LHCN-M2 (cell line): ENCODE data around the gene DYNLL2. TPM values are rescaled to one million over a fixed set of nuclear protein-coding genes. Genes with fewer than 3 reads are reported as not detected.
A peak's percentile ranks its signal among the peaks of the same experiment; 100 is the strongest.
"Not testable (repeated sequence)": the region's sequence is repeated elsewhere in the genome, so short reads cannot be mapped to it uniquely, and the experiment has no call there.

Experiments
- DNase-seq: peaks from one replicate; pipeline ENCODE4 v3.0.0-alpha.2; 2012; ENCODE audit warnings: low read depth
- total RNA-seq: library from RNA; depleted of rRNA; stranded (reverse); fragments of >200 nt; gene quantifications from 2 replicates; pipeline ENCODE4 v1.2.3, GENCODE V29; 2014; rRNA removed

Gene DYNLL2
- total RNA-seq, 1 experiment from 2014 or later = 11.8 TPM

DNA sequence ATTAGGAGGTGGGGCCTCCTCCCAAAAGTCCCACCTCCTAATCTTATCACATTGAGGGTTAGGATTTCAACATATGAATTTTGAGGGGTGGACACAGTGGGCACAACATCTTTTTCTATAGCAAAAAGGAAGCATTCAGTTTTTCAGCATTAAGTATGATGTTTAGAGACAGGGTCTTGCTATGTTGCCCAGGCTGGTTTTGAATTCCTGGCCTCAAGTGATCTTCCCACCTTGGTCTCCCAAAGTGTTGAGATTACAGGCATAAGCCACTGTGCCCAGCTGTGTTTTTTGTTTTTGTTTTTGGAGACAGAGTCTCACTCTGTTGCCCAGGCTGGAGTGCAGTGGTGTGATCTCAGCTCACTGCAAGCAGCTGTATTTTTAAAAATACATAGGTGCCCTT lies 18.7 kb downstream of the DYNLL2 start:
- not testable (repeated sequence) for DNase-seq

DNA sequence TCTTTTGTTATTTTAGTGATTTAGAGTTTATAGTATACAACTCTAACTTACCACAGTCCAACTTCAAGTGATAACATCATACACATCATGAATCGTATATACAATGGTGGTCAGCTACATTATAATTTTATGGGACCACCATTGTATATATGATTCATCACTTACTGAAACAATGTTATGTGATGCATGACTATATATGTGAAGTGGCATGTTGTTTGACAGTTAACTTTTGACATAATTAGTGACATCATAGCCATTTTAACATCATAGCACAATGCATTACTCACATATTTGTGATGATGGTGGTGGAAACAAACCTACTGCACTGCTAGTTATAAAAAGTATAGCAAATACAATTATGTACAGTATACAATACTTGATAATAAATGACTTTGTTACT lies 21.9 kb downstream of the DYNLL2 start:
- no peak for DNase-seq

DNA sequence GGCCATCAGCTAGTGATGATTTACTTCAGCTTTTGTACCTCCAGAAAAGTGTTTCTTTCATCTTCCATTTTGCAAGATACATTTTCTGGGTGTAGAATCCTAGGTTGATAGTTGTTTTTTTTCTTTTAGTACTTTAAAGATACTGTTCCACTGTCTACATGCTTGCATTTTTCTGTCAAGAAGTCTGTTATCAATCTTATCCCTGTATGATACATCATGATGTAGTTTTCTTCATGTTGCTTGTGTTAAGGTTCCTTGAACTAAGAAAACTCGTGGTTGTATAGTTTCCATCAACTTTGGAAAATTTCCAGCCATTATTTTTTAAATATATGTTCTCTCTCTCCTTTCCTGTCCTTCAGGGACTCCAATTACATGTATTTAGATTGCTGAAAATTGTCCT lies 24.1 kb downstream of the DYNLL2 start:
- no peak for DNase-seq

DNA sequence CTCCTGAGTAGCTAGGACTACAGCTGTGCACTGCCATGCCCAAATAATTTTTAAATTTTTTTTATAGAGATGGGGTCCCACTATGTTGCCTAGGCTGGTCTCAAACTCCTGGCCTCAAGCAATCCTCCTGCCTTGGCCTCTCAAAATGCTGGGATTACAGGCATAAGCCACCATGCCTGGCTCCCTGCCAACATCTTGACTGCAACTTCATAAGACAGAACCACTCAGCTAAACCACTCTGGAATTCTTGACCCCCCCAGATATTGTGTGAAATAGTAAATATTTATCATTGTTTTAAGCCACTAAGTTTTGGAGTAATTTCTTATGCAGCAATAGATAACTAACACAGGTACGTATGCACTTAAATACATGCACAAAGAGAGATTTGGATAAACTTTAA lies 26.0 kb downstream of the DYNLL2 start:
- DNase-seq = no peak

DNA sequence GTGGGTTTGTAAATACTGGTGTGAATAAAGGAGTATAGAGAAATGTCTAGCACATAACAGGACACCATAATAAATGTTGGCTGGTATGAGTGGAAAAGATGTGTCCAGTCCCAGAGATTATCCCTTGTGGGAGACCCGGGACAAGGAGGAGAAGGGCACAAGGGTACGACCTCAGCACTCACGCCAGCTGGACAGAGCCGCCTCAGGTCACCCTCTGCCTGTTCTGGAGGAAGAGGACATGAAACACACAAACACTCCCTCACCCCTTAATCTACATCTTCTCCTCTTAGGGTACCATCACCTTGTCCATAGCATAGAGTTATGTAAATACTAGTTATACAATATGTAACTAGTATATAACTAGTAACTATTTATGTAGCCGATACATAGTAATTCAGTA lies 26.8 kb downstream of the DYNLL2 start:
- no peak for DNase-seq

DNA sequence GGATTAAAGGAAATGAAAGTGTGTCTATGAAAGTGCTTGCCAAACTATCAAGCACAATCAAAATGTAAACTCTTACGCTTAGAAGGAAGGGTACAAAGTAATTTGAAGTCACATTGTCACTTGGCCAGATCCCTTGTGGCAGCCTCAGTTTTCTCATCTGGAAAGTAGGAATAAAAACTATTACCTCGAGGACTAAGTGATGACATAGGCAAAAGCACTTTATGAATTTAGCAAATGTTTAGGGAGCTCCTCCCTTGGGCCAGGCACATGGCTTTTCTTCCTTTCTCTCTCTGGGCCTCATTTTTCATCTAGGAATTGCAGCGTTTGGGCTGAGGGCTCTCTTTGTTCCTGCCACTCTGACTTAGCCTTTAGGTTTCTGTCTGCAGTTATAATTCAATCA lies 28.5 kb downstream of the DYNLL2 start:
- no peak for DNase-seq

DNA sequence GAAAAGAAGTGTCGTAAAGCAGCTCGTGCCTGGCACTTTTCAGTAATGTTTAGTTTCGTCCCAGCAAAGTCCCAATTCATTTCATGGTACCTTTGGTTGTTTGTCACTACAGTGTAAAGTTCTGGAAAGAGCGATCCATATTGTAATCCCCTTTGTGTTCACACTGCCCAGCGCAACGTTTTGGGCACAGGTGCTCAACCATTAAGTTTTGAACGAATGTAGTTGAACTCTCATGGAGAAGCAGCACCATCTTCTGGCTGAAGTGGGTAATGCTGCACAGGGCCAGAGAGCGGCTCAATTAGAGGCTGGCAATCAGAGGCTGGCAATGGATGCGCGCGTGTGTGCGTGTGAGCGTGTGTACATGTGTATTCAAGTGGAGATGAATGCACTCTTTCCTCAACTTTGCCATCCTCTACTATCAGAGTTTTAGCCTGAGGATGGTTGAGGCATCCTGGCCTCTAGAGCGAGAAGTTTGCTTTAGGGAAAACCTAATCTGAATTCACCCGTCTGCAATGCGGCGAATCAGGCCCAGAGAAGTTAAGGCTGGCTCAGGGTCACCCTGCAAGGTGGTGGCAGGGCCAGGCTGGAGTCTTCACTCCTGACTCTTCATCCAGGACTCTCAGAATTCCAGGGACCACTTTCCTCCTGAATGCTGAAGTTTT lies 29.9 kb downstream of the DYNLL2 start:
- DNase-seq = peak; percentile 64

DNA sequence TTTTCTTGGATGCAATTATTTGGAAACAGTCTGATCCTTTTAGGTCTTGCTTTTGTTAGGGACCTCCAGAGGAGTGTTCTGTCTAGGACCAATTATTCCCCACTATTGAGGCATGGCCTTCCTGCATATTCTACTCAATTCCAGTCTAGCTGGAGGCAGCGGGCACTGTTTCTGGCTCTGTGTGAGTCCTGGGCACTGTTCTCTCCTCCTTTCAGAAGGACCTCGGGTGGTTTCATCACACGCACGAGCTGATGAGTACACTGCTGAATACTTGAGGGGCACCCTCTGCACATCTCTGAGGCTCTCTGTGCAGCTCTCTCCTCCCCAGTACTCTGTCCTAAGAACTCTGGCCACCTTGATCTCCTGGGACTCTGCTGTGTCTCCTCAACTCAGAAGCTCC lies 30.7 kb downstream of the DYNLL2 start:
- DNase-seq = no peak

DNA sequence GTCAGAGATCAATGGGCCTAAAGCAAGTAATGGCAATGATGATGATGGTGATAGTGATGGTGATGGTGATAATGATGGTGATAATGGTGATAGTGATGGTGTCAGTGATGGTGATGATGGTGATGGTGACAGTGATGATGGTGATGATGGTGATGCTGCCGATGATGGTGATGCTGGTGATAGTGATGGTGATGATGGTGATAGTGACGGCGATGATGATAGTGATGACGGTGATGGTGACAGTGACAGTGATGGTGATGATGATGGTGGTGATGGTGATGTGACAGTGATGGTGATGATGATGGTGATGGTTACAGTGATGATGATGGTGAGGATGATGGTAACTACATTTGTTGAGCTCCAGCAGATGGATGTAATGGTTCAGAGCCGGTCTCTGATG lies 34.2 kb downstream of the DYNLL2 start:
- DNase-seq = no peak

DNA sequence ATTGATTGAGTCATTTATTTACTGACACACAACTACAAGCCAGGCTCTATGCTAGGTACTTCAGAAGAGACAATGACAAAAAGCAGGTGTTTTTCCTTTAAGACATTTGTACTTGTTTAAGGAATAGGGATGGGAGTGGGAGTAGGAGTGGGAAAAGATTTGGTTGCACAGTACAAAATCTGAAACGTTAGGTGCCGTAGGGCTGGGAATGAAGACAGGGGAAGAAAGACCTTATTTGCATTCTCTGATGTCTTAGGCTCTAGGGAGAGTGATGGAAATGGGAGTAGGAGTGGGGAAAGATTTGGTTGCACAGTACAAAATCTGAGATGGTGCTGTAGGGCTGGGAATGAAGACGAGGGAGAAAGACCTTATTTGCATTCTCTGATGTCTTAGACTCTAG lies 36.3 kb downstream of the DYNLL2 start:
- DNase-seq = no peak

DNA sequence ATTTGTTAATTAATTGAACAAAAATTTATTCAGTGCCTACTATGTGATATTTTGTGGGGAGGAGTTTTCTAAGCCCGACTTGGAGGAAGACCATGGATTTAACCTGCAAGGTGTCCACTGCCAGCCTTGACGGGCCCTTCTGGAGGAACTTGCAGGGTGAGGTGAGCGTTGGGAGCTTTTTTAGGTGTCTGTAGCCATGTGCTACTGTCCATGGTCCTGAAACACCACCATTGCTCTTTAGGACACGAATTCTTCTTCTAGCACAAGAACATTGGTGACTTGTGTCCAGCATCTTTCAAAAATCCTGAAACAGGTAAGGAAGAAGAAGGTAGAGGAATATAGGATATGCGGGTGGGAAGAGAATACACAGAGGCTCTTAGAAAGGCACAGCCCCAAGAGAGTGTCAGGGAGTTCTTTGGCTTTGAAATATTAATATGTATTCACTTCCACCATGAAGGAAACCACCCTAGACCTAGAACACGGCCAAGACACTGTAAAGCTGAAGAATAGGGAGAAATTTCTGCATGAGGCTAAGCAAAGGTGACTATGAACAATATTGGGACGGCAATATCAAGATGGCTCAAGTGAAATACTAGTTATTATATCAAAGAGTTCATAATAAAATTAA lies 37.1 kb downstream of the DYNLL2 start:
- peak; percentile 43 for DNase-seq

DNA sequence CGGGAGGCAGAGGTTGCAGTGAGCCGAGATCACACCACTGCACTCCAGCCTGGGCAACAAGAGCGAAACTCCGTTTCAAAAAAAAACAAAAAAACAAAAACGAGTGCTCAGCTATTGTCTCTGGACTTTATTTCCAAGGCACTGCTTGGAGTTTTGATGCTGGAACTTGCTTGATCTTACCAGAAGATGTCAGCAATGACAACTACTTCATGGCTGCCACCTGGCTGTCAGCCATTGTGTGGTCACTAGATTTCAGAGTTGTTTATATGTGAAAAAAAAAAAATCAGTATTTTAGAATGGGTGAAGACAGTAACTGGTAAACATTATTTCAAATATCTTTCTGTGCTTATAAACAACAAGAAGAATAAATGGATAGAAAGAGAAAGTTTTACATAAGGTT lies 38.7 kb downstream of the DYNLL2 start:
- DNase-seq = peak; percentile 44

DNA sequence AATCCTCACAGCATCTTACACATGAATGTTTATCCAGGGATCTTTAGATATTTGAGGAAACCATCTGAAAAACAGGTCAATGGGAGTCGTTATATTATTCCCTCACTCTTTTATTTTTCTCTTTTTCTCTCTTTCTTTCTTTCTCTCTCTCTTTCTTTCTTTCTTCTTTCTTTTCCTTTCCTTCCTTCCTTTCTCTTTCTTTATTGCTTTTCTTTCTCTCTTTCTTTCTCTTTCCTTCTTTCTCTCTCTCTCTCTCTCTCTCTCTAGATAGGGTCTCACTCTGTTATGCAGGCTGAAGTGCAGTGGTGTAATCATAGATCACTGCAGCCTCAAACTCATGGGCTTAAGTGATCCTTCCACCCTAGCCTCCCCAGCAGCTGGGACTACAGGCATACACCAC lies 44.6 kb downstream of the DYNLL2 start:
- no peak for DNase-seq

DNA sequence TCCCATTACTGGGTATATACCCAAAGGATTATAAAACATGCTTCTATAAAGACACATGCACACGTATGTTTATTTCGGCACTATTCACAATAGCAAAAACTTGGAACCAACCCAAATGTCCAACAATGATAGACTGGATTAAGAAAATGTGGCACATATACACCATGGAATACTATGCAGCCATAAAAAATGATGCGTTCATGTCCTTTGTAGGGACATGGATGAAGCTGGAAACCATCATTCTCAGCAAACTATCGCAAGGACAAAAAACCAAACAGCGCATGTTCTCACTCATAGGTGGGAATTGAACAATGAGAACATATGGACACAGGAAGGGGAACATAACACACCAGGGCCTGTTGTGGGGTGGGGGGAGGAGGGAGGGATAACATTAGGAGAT lies 49.5 kb downstream of the DYNLL2 start:
- DNase-seq = not testable (repeated sequence)

DNA sequence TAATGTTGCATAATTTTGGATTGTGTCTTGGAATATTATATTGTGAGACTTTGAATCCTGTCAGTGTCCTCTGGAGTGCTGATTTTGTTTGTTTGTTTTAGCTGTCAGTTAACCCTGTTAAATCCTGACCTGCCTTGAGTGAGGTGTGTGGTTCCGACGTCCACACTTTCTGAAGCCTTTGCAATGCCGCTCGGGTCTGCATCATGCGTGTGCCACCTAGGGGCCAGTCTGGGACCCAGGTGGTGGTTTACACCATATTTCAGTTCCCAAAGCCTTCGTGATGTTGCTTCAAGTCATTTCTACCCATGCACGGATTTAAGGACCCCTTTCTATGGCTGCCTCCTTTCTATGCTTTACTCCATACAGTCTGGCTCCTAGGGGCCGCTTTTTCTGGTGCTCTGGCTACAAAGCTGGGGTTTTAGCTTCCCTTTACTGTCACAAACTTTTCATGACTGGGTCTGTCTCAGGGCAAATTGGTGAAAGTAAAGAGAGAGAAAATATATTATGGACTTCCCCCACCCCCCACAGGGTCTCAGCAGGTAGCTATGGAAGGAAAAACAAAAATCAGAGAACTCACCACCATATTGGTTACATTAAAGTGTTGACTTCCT lies 53.6 kb downstream of the DYNLL2 start:
- DNase-seq = no peak

DNA sequence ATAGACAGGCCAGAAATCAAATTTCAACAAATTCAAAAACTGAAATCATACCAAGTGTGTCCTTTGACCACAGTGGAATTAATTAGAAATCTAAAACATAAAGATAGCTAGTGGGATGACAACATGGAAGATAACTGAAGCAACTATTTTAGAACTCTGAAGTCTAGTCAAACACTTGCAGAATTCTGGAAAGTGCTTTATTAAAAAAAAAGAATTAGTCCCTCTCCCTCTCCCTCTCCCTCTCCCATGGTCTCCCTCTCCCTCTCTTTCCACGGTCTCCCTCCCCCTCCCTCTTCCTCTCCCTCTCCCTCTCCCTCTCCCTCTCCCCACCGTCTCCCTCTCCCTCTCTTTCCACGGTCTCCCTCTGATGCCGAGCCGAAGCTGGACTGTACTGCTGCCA lies 58.3 kb downstream of the DYNLL2 start:
- no peak for DNase-seq

DNA sequence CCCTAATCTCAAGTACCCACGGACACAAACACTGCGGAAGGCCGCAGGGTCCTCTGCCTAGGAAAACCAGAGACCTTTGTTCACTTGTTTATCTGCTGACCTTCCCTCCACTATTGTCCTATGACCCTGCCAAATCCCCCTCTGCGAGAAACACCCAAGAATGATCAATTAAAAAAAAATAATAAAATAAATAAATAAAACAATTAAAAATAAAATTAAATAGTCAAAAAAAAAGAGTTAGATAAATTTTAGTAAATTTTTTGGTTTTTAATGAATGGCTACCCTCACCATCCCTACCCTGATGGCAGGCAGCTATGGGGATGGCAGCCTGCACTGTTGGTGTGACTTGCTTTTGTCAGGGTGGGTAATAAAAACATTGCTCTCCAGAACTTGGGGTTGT lies 60.1 kb downstream of the DYNLL2 start:
- DNase-seq = not testable (repeated sequence)

DNA sequence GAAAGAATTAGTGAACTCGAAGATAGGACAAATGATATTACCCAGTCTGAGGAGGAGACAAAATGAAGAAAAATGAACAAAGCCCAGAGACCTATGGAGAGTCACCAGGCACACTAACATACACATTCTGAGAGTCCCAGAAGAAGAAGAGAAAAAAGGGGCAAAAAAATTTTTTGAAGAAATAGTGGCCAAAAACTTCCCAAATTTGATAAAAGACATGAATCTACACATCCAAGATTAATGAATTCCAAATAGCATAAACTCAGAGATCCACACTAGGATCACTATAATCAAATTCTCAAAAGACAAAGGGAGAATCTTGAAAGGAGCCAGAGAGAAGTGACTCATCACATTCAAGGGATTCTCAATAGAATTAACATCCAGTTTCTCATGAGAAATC lies 61.6 kb downstream of the DYNLL2 start:
- no peak for DNase-seq

Other genes starting within 250 kb of the DYNLL2 start
- gene MRPS23, start 233.4 kb upstream of the DYNLL2 start, total RNA-seq = 29.9 and 32.1 TPM in 2 replicates
- gene CUEDC1, start 128.0 kb upstream of the DYNLL2 start, total RNA-seq = 22.9 and 29.6 TPM in 2 replicates
- 60.3 and 65.2 TPM in 2 replicates for gene VEZF1, start 95.2 kb upstream of the DYNLL2 start, total RNA-seq
- gene SRSF1, start 76.2 kb upstream of the DYNLL2 start, total RNA-seq = 373 and 386 TPM in 2 replicates
- not detected in 2 replicates for gene OR4D1, start 65.0 kb downstream of the DYNLL2 start, total RNA-seq
- gene OR4D2, start 83.6 kb downstream of the DYNLL2 start, total RNA-seq = not detected in 2 replicates
- gene EPX, start 109.3 kb downstream of the DYNLL2 start, total RNA-seq = not detected in 2 replicates
- 13.8 and 15.5 TPM in 2 replicates for gene MKS1, start 135.8 kb downstream of the DYNLL2 start, total RNA-seq
- not detected in 2 replicates for gene LPO, start 155.2 kb downstream of the DYNLL2 start, total RNA-seq
- not detected in 2 replicates for gene MPO, start 197.5 kb downstream of the DYNLL2 start, total RNA-seq
- gene TSPOAP1, start 245.4 kb downstream of the DYNLL2 start, total RNA-seq = 0.06 and 0.11 TPM in 2 replicates